ENCODE results near the gene XIRP1. TPM values are rescaled to one million over a fixed set of nuclear protein-coding genes. Genes with fewer than 3 reads are reported as not detected.

Gene XIRP1
- polyA plus RNA-seq, 3 donors = 0.11 to 0.14 (median 0.11) TPM

GRCh38 chr3:39211332-39212130 lies 19.1 kb upstream of the XIRP1 start:
- no peak for DNase-seq (ENCODE audit: extremely low read depth in 1 of 11, low read depth in 9 of 11, low spot score in 4 of 11)

- no peak for DNase-seq (ENCODE audit: extremely low read depth in 1 of 11, low read depth in 9 of 11, low spot score in 4 of 11)
Measured at GRCh38 chr3:39210078-39210477, 17.7 kb upstream of the XIRP1 start.

- no peak for DNase-seq (ENCODE audit: extremely low read depth in 1 of 11, low read depth in 9 of 11, low spot score in 4 of 11)
Measured at GRCh38 chr3:39209329-39209970, 17.1 kb upstream of the XIRP1 start.

- DNase-seq (ENCODE audit: extremely low read depth in 1 of 11, low read depth in 9 of 11, low spot score in 4 of 11) = peak in 4 of 11 donors; percentile 36 to 57 (median 42)
Measured at GRCh38 chr3:39208463-39209055, 16.2 kb upstream of the XIRP1 start.

- peak in 5 of 11 donors; percentile 12 to 56 (median 30) for DNase-seq (ENCODE audit: extremely low read depth in 1 of 11, low read depth in 9 of 11, low spot score in 4 of 11)
Measured at GRCh38 chr3:39207361-39208186, 15.2 kb upstream of the XIRP1 start.

- DNase-seq (ENCODE audit: extremely low read depth in 1 of 11, low read depth in 9 of 11, low spot score in 4 of 11) = no peak
Measured at GRCh38 chr3:39205919-39206516, 13.6 kb upstream of the XIRP1 start.

GRCh38 chr3:39205131-39205530 lies 12.7 kb upstream of the XIRP1 start:
- no peak for DNase-seq (ENCODE audit: extremely low read depth in 1 of 11, low read depth in 9 of 11, low spot score in 4 of 11)

- DNase-seq (ENCODE audit: extremely low read depth in 1 of 11, low read depth in 9 of 11, low spot score in 4 of 11) = no peak
Measured at GRCh38 chr3:39203860-39204259, 11.5 kb upstream of the XIRP1 start.

- DNase-seq (ENCODE audit: extremely low read depth in 1 of 11, low read depth in 9 of 11, low spot score in 4 of 11) = no peak
Measured at GRCh38 chr3:39203402-39203801, 11.0 kb upstream of the XIRP1 start.

GRCh38 chr3:39202094-39202493 lies 9.7 kb upstream of the XIRP1 start:
- no peak for DNase-seq (ENCODE audit: extremely low read depth in 1 of 11, low read depth in 9 of 11, low spot score in 4 of 11)

- DNase-seq (ENCODE audit: extremely low read depth in 1 of 11, low read depth in 9 of 11, low spot score in 4 of 11) = peak in 4 of 11 donors; percentile 24 to 57 (median 54)
Measured at GRCh38 chr3:39196671-39197356, 4.4 kb upstream of the XIRP1 start.

GRCh38 chr3:39196034-39196433 lies 3.6 kb upstream of the XIRP1 start:
- DNase-seq (ENCODE audit: extremely low read depth in 1 of 11, low read depth in 9 of 11, low spot score in 4 of 11) = no peak

- DNase-seq (ENCODE audit: extremely low read depth in 1 of 11, low read depth in 9 of 11, low spot score in 4 of 11) = no peak
Measured at GRCh38 chr3:39193391-39193790, 996 bp upstream of the XIRP1 start.

GRCh38 chr3:39191773-39192172 lies 622 bp downstream of the XIRP1 start:
- no peak for DNase-seq (ENCODE audit: extremely low read depth in 1 of 11, low read depth in 9 of 11, low spot score in 4 of 11)

GRCh38 chr3:39191111-39191510 lies 1.3 kb downstream of the XIRP1 start:
- DNase-seq (ENCODE audit: extremely low read depth in 1 of 11, low read depth in 9 of 11, low spot score in 4 of 11) = no peak

GRCh38 chr3:39190281-39191025 lies 1.9 kb downstream of the XIRP1 start:
- DNase-seq (ENCODE audit: extremely low read depth in 1 of 11, low read depth in 9 of 11, low spot score in 4 of 11) = no peak

- DNase-seq (ENCODE audit: extremely low read depth in 1 of 11, low read depth in 9 of 11, low spot score in 4 of 11) = peak in 5 of 11 donors; percentile 46 to 62 (median 54)
Measured at GRCh38 chr3:39189959-39190269, 2.5 kb downstream of the XIRP1 start.
